ENCODE data around the gene FANCC.

The FANCC gene

GRCh38 chr9:95055851-95056551 lies 261.5 kb downstream of the FANCC start:
- H3K79me1 ChIP-seq (replicated peaks; ENCODE audit: low read length, poor library complexity, severe bottlenecking), result peaks cover 4% of the 10 kb centered on the region
- 44% methylated on average over 12 of the region's 15 CpGs for WGBS

DNA sequence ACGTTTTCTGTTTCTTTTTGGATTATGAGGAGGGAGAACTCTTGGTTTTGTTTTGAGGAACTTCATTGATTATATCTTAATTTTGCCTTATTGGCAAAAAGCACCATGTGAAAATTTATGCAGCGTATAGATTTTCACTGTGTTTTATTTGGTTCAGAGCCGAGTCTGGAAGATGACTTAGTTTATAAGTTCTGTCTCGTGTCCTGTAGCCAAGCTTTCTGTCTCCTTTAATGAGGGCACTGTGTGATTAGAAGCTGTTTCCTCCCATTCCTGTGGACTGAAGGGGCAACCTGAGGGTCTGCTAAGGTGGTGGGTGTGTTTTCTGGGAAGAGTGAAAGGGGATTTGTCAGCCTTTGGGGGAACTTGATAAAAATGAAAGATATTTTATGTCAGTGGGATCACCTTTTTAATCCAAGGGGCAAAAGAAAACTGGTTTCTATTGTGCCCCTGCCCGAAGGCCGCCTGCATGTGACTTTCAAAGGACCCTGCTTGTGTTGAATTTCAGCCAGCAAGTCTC lies 262.1 kb downstream of the FANCC start:
- H3K27ac ChIP-seq (ENCODE audit: low read length, poor library complexity, severe bottlenecking), result peak overlapping the region; percentile 20
- peak overlapping the region in 1 of 2 experiments; percentile 96 for H2BK12ac ChIP-seq (ENCODE audit: low read length in 2 of 2)
- no peak overlapping the region for H2BK5ac ChIP-seq (ENCODE audit: low read depth, low read length, poor library complexity, severe bottlenecking)
- no peak overlapping the region for H3K23ac ChIP-seq (ENCODE audit: low read length in 2 of 2)
- H3K14ac ChIP-seq (ENCODE audit: low read length in 2 of 2), result no peak overlapping the region
- peak; percentile 44 for DNase-seq
- peak overlapping the region; percentile 73 to 96 for H3K18ac ChIP-seq (ENCODE audit: low read depth in 1 of 2, low read length in 2 of 2)
- H2AK5ac ChIP-seq (ENCODE audit: low read length, severe bottlenecking), result no peak overlapping the region
- peak overlapping the region; percentile 86 for H3K9ac ChIP-seq (ENCODE audit: low read length)
- peaks cover 5 to 7% of the 10 kb centered on the region in 2 experiments for H3K36me3 ChIP-seq (ENCODE audit: control insufficient read depth in 1 of 2, insufficient read depth in 2 of 2, low read depth in 1 of 2, low read length in 2 of 2)
- H4K8ac ChIP-seq (ENCODE audit: low read length), result peak overlapping the region; percentile 27
- peak overlapping the region in 1 of 2 experiments; percentile 32 for H3K4me3 ChIP-seq (ENCODE audit: insufficient read depth in 1 of 2, low read depth in 1 of 2, low read length in 2 of 2)
- H3K4me2 ChIP-seq (ENCODE audit: low read length, poor library complexity, severe bottlenecking), result peak overlapping the region; percentile 47
- H2AFZ ChIP-seq (ENCODE audit: low read depth, low read length), result no peak overlapping the region
- no peak overlapping the region for H2BK15ac ChIP-seq (ENCODE audit: low read depth, poor library complexity, severe bottlenecking)
- H3K27me3 ChIP-seq (ENCODE audit: control insufficient read depth in 1 of 2, insufficient read depth in 1 of 2, low read length in 2 of 2), result no peaks in the 10 kb centered on the region
- H3K4me1 ChIP-seq (ENCODE audit: control insufficient read depth, insufficient read depth, low read depth, low read length), result peaks cover 18% of the 10 kb centered on the region
- peak overlapping the region in 1 of 2 experiments; percentile 72 for H3K4ac ChIP-seq (ENCODE audit: low read depth in 1 of 2, low read length in 2 of 2)
- WGBS, result 24% methylated on average over 6 of the region's 6 CpGs
- no peaks in the 10 kb centered on the region for H3K9me3 ChIP-seq (ENCODE audit: control insufficient read depth, low read length)
- peaks cover under 1% of the 10 kb centered on the region for H3K79me1 ChIP-seq (replicated peaks; ENCODE audit: low read length, poor library complexity, severe bottlenecking)
- no peak overlapping the region for H4K91ac ChIP-seq (ENCODE audit: low read length)
- H2BK120ac ChIP-seq (ENCODE audit: low read depth, low read length), result peak overlapping the region; percentile 82

More at GRCh38 chr9:95055851-95056551, 261.5 kb downstream of the FANCC start:
- Histone ChIP-seq H3K4ac (ENCODE audit: low read depth in 1 of 2, low read length in 2 of 2) (peak overlapping the region in 1 of 2 experiments; percentile 81), H3K18ac (ENCODE audit: low read depth in 1 of 2, low read length in 2 of 2) (peak overlapping the region; percentile 74 to 96), H2BK12ac (ENCODE audit: low read length in 2 of 2) (peak overlapping the region in 1 of 2 experiments; percentile 75), H2AK5ac (ENCODE audit: low read length, severe bottlenecking) (no peak overlapping the region), H3K4me2 (ENCODE audit: low read length, poor library complexity, severe bottlenecking) (peak overlapping the region; percentile 29), H3K14ac (ENCODE audit: low read length in 2 of 2) (peak overlapping the region in 1 of 2 experiments; percentile 5), H3K4me3 (ENCODE audit: insufficient read depth in 1 of 2, low read depth in 1 of 2, low read length in 2 of 2) (peak overlapping the region in 1 of 2 experiments; percentile 32), H2BK5ac (ENCODE audit: low read depth, low read length, poor library complexity, severe bottlenecking) (no peak overlapping the region), H3K27me3 (ENCODE audit: control insufficient read depth in 1 of 2, insufficient read depth in 1 of 2, low read length in 2 of 2) (no peaks in the 10 kb centered on the region), H2BK15ac (ENCODE audit: low read depth, poor library complexity, severe bottlenecking) (peak overlapping the region; percentile 17), H3K9ac (ENCODE audit: low read length) (peak overlapping the region; percentile 86), H3K9me3 (ENCODE audit: control insufficient read depth, low read length) (no peaks in the 10 kb centered on the region), H3K36me3 (ENCODE audit: control insufficient read depth in 1 of 2, insufficient read depth in 2 of 2, low read depth in 1 of 2, low read length in 2 of 2) (peaks cover 7 to 9% of the 10 kb centered on the region in 2 experiments), H2BK120ac (ENCODE audit: low read depth, low read length) (no peak overlapping the region), H4K8ac (ENCODE audit: low read length) (peak overlapping the region; percentile 24), H3K23ac (ENCODE audit: low read length in 2 of 2) (no peak overlapping the region), H3K4me1 (ENCODE audit: control insufficient read depth, insufficient read depth, low read depth, low read length) (peaks cover 18% of the 10 kb centered on the region), H3K27ac (ENCODE audit: low read length, poor library complexity, severe bottlenecking) (peak overlapping the region; percentile 20), H4K91ac (ENCODE audit: low read length) (peak overlapping the region; percentile 40), H2AFZ (ENCODE audit: low read depth, low read length) (no peak overlapping the region)
- DNase-seq, result peak; percentile 85

GRCh38 chr9:95053611-95054570 lies 263.6 kb downstream of the FANCC start:
- H3K36me3 ChIP-seq (ENCODE audit: control insufficient read depth in 1 of 2, insufficient read depth in 2 of 2, low read depth in 1 of 2, low read length in 2 of 2), result peaks cover 5 to 7% of the 10 kb centered on the region in 2 experiments
- no peak overlapping the region for H3K4me2 ChIP-seq (ENCODE audit: low read length, poor library complexity, severe bottlenecking)

More at GRCh38 chr9:95053611-95054570, 263.6 kb downstream of the FANCC start:
- Histone ChIP-seq H3K27me3 (ENCODE audit: control insufficient read depth in 1 of 2, insufficient read depth in 1 of 2, low read length in 2 of 2) (no peaks in the 10 kb centered on the region), H2BK120ac (ENCODE audit: low read depth, low read length) (no peak overlapping the region), H3K27ac (ENCODE audit: low read length, poor library complexity, severe bottlenecking) (no peak overlapping the region), H2BK15ac (ENCODE audit: low read depth, poor library complexity, severe bottlenecking) (no peak overlapping the region), H4K8ac (ENCODE audit: low read length) (no peak overlapping the region), H3K4me3 (ENCODE audit: insufficient read depth in 1 of 2, low read depth in 1 of 2, low read length in 2 of 2) (no peak overlapping the region), H3K23ac (ENCODE audit: low read length in 2 of 2) (no peak overlapping the region), H4K91ac (ENCODE audit: low read length) (no peak overlapping the region), H2BK12ac (ENCODE audit: low read length in 2 of 2) (no peak overlapping the region), H3K79me1 (replicated peaks; ENCODE audit: low read length, poor library complexity, severe bottlenecking) (no peaks in the 10 kb centered on the region), H3K9me3 (ENCODE audit: control insufficient read depth, low read length) (no peaks in the 10 kb centered on the region), H3K4ac (ENCODE audit: low read depth in 1 of 2, low read length in 2 of 2) (no peak overlapping the region), H2AFZ (ENCODE audit: low read depth, low read length) (no peak overlapping the region), H3K18ac (ENCODE audit: low read depth in 1 of 2, low read length in 2 of 2) (no peak overlapping the region), H2AK5ac (ENCODE audit: low read length, severe bottlenecking) (no peak overlapping the region), H3K14ac (ENCODE audit: low read length in 2 of 2) (no peak overlapping the region), H3K9ac (ENCODE audit: low read length) (peak overlapping the region; percentile 11), H2BK5ac (ENCODE audit: low read depth, low read length, poor library complexity, severe bottlenecking) (no peak overlapping the region), H3K4me1 (ENCODE audit: control insufficient read depth, insufficient read depth, low read depth, low read length) (peaks cover 15% of the 10 kb centered on the region)
- peak; percentile 38 for DNase-seq
- 93% methylated on average over 2 of the region's 5 CpGs for WGBS

Measured in mesenchymal stem cell (in vitro differentiated cells and primary cell).